Measurements from ENCODE around the gene SV2B. TPM values are rescaled to one million over a fixed set of nuclear protein-coding genes. Genes with fewer than 3 reads are reported as not detected.

SV2B gene
- total and polyA plus RNA-seq, 2 experiments from 2014 or later: 0.06 to 0.76 TPM

DNA sequence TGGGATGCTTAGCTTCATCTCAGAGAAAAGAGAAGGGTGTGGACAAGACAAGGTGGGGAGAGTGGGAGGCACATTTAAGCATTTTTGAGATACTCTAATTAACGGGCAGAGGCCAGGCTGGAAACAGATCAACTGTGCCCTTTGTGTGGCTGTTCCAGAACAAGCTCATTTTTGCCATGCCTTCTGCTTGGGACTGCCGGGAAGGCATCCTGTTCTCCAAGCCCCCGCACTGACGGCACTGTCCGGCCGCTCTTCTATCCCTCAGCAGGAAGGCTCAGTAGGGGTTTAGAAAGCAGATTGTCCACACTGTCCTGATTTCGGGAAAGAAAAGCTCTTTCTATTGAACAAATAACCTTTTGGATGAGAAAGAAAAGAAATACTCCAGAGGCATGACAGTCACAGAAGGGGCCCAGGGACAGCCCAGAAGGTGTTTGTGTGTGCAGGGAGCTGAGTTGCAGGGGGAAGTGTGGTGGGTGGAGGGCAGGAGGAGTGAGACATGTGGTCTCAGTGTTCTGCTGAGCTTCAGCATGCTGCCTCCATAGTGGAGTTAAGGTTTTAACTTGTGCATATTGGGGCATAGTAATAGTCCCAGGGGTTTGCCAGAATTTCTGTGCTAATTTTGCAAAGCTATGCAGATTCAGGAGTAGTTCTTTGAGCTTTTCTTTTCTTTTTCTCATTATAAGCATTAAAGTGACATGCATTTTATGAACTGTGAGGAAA, 27.3 kb downstream of the SV2B start:
- Histone ChIP-seq H3K9me2 (ENCODE audit: insufficient read depth) (peaks cover 4% of the 10 kb centered on the region; the same call in 1 of the 2 replicates), H3K27me3 (ENCODE audit: insufficient read depth) (no peaks in the 10 kb centered on the region), H3K79me2 (replicated peaks; ENCODE audit: insufficient read depth) (no peaks in the 10 kb centered on the region), H3K27ac (ENCODE audit: low read depth) (no peak overlapping the region), H3K36me3 (ENCODE audit: insufficient read depth) (no peaks in the 10 kb centered on the region), H4K20me1 (replicated peaks; ENCODE audit: insufficient read depth) (no peaks in the 10 kb centered on the region), H3K4me1 (ENCODE audit: insufficient read depth) (peaks cover 16% of the 10 kb centered on the region), H3F3A (replicated peaks; ENCODE audit: low read depth) (no peaks in the 10 kb centered on the region), H3K4me2 (peak overlapping the region; percentile 14; the same call in 1 of the 2 replicates), H2AFZ (0 out of 2 replicates have a peak overlapping the region, but pooled peaks have one; percentile 3), H3K4me3 (no peak overlapping the region)
- Mint-ChIP-seq H3K36me3 (ENCODE audit: low read depth) (no peaks in the 10 kb centered on the region), H3K9me3 (no peaks in the 10 kb centered on the region), H3K27ac (no peak overlapping the region), H3K27me3 (ENCODE audit: insufficient read depth, low read depth, poor library complexity) (peaks cover 4% of the 10 kb centered on the region), H3K4me1 (peaks cover 8% of the 10 kb centered on the region), H3K4me3 (no peak overlapping the region)
- ATAC-seq: peak; percentile 53
- TF ChIP-seq JUNB (IDR thresholded peaks at IDR 0.05; ENCODE audit: unreplicated experiment): no peak
- DNase-seq (ENCODE audit: low spot score): no peak

DNA sequence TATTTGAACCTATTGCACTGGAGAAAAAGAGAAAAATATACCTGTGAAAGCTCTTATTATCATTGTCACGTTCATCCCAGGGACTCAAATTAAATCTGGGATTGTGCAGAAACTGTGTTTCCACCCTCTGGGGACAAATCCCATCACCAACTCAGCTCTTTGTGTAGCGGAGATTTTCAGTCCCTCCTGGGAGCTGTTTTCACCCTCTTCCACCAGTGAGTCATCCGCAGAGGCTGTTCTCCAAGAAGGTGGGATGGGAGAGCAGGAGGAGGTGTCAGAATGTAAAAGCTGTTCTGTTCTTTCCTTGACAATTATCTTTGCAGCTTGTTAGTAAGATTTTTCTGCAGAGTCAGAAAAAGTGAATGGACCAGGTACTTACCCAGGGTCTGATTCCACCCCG, 28.0 kb downstream of the SV2B start:
- no peak overlapping the region for H3K27ac Mint-ChIP-seq
- H3K4me3 ChIP-seq: no peak overlapping the region
- peaks cover 4% of the 10 kb centered on the region; the same call in 1 of the 2 replicates for H3K9me2 ChIP-seq (ENCODE audit: insufficient read depth)
- TF ChIP-seq EZH2phosphoT487 (IDR thresholded peaks at IDR 0.05; ENCODE audit: unreplicated experiment) (no peak), ZNF331 (CRISPR knock-in tag; IDR thresholded peaks at IDR 0.05; ENCODE audit: low read depth) (no peak), NANOG (IDR thresholded peaks at IDR 0.05; ENCODE audit: borderline replicate concordance) (no peak), CREB1 (CRISPR knock-in tag; IDR thresholded peaks at IDR 0.05; ENCODE audit: low read depth) (no peak), POLR2AphosphoS5 (IDR thresholded peaks at IDR 0.05; ENCODE audit: low read depth) (no peak), STAT1 (IDR thresholded peaks at IDR 0.05; ENCODE audit: unreplicated experiment) (no peak)
- TF ChIP-seq, protein P1, sequence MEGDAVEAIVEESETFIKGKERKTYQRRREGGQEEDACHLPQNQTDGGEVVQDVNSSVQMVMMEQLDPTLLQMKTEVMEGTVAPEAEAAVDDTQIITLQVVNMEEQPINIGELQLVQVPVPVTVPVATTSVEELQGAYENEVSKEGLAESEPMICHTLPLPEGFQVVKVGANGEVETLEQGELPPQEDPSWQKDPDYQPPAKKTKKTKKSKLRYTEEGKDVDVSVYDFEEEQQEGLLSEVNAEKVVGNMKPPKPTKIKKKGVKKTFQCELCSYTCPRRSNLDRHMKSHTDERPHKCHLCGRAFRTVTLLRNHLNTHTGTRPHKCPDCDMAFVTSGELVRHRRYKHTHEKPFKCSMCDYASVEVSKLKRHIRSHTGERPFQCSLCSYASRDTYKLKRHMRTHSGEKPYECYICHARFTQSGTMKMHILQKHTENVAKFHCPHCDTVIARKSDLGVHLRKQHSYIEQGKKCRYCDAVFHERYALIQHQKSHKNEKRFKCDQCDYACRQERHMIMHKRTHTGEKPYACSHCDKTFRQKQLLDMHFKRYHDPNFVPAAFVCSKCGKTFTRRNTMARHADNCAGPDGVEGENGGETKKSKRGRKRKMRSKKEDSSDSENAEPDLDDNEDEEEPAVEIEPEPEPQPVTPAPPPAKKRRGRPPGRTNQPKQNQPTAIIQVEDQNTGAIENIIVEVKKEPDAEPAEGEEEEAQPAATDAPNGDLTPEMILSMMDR (conservative IDR thresholded peaks at IDR 0.05; ENCODE audit: low read depth in 2 of 2): no peak
- TF ChIP-seq, protein P2, sequence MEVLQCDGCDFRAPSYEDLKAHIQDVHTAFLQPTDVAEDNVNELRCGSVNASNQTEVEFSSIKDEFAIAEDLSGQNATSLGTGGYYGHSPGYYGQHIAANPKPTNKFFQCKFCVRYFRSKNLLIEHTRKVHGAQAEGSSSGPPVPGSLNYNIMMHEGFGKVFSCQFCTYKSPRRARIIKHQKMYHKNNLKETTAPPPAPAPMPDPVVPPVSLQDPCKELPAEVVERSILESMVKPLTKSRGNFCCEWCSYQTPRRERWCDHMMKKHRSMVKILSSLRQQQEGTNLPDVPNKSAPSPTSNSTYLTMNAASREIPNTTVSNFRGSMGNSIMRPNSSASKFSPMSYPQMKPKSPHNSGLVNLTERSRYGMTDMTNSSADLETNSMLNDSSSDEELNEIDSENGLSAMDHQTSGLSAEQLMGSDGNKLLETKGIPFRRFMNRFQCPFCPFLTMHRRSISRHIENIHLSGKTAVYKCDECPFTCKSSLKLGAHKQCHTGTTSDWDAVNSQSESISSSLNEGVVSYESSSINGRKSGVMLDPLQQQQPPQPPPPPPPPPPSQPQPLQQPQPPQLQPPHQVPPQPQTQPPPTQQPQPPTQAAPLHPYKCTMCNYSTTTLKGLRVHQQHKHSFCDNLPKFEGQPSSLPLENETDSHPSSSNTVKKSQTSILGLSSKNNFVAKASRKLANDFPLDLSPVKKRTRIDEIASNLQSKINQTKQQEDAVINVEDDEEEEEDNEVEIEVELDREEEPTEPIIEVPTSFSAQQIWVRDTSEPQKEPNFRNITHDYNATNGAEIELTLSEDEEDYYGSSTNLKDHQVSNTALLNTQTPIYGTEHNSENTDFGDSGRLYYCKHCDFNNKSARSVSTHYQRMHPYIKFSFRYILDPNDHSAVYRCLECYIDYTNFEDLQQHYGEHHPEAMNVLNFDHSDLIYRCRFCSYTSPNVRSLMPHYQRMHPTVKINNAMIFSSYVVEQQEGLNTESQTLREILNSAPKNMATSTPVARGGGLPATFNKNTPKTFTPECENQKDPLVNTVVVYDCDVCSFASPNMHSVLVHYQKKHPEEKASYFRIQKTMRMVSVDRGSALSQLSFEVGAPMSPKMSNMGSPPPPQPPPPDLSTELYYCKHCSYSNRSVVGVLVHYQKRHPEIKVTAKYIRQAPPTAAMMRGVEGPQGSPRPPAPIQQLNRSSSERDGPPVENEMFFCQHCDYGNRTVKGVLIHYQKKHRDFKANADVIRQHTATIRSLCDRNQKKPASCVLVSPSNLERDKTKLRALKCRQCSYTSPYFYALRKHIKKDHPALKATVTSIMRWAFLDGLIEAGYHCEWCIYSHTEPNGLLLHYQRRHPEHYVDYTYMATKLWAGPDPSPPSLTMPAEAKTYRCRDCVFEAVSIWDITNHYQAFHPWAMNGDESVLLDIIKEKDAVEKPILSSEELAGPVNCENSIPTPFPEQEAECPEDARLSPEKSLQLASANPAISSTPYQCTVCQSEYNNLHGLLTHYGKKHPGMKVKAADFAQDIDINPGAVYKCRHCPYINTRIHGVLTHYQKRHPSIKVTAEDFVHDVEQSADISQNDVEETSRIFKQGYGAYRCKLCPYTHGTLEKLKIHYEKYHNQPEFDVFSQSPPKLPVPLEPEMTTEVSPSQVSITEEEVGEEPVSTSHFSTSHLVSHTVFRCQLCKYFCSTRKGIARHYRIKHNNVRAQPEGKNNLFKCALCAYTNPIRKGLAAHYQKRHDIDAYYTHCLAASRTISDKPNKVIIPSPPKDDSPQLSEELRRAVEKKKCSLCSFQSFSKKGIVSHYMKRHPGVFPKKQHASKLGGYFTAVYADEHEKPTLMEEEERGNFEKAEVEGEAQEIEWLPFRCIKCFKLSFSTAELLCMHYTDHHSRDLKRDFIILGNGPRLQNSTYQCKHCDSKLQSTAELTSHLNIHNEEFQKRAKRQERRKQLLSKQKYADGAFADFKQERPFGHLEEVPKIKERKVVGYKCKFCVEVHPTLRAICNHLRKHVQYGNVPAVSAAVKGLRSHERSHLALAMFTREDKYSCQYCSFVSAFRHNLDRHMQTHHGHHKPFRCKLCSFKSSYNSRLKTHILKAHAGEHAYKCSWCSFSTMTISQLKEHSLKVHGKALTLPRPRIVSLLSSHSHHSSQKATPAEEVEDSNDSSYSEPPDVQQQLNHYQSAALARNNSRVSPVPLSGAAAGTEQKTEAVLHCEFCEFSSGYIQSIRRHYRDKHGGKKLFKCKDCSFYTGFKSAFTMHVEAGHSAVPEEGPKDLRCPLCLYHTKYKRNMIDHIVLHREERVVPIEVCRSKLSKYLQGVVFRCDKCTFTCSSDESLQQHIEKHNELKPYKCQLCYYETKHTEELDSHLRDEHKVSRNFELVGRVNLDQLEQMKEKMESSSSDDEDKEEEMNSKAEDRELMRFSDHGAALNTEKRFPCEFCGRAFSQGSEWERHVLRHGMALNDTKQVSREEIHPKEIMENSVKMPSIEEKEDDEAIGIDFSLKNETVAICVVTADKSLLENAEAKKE (CRISPR knock-in tag; IDR thresholded peaks at IDR 0.05): no peak
- TF ChIP-seq, protein P3, sequence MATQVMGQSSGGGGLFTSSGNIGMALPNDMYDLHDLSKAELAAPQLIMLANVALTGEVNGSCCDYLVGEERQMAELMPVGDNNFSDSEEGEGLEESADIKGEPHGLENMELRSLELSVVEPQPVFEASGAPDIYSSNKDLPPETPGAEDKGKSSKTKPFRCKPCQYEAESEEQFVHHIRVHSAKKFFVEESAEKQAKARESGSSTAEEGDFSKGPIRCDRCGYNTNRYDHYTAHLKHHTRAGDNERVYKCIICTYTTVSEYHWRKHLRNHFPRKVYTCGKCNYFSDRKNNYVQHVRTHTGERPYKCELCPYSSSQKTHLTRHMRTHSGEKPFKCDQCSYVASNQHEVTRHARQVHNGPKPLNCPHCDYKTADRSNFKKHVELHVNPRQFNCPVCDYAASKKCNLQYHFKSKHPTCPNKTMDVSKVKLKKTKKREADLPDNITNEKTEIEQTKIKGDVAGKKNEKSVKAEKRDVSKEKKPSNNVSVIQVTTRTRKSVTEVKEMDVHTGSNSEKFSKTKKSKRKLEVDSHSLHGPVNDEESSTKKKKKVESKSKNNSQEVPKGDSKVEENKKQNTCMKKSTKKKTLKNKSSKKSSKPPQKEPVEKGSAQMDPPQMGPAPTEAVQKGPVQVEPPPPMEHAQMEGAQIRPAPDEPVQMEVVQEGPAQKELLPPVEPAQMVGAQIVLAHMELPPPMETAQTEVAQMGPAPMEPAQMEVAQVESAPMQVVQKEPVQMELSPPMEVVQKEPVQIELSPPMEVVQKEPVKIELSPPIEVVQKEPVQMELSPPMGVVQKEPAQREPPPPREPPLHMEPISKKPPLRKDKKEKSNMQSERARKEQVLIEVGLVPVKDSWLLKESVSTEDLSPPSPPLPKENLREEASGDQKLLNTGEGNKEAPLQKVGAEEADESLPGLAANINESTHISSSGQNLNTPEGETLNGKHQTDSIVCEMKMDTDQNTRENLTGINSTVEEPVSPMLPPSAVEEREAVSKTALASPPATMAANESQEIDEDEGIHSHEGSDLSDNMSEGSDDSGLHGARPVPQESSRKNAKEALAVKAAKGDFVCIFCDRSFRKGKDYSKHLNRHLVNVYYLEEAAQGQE (IDR thresholded peaks at IDR 0.05; ENCODE audit: unreplicated experiment): no peak

More for the DNA sequence above, 28.0 kb downstream of the SV2B start:
- Histone ChIP-seq H3K27ac (ENCODE audit: low read depth) (no peak overlapping the region), H3K27me3 (ENCODE audit: insufficient read depth) (no peaks in the 10 kb centered on the region), H4K20me1 (replicated peaks; ENCODE audit: insufficient read depth) (no peaks in the 10 kb centered on the region), H3K36me3 (ENCODE audit: insufficient read depth) (no peaks in the 10 kb centered on the region), H3K4me1 (ENCODE audit: insufficient read depth) (peaks cover 16% of the 10 kb centered on the region), H3K4me2 (no peak overlapping the region), H3K79me2 (replicated peaks; ENCODE audit: insufficient read depth) (no peaks in the 10 kb centered on the region), H2AFZ (0 out of 2 replicates have a peak overlapping the region, but pooled peaks have one; percentile 3), H3F3A (replicated peaks; ENCODE audit: low read depth) (no peaks in the 10 kb centered on the region)
- no peak for DNase-seq (ENCODE audit: low spot score)
- Mint-ChIP-seq H3K36me3 (ENCODE audit: low read depth) (no peaks in the 10 kb centered on the region), H3K4me3 (no peak overlapping the region), H3K27me3 (ENCODE audit: insufficient read depth, low read depth, poor library complexity) (peaks cover 3% of the 10 kb centered on the region), H3K4me1 (peaks cover 8% of the 10 kb centered on the region), H3K9me3 (no peaks in the 10 kb centered on the region)
- ATAC-seq: no peak
